ENCODE results near the gene ZNF19.

DNA sequence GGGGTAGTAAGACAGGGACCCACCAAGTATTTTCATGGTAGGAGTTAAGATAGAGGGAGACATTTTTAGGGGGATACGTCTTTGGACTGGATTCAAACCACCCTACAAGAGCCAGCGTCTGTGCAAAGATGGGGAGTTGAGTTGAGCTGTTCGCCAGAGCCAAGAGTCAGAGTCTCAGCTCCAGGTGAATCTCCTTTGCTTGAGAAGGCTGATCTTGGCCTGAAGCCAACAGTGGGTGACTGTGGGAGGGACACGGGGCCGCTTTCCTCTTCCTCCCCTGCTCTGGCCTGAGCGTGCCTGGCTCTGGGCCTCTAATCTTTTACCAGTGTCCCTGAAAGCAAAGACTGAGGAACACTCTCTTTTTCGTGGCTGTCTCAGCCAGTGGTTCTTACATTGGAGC is 52.7 kb downstream of the ZNF19 start:
- TF ChIP-seq, protein P1, sequence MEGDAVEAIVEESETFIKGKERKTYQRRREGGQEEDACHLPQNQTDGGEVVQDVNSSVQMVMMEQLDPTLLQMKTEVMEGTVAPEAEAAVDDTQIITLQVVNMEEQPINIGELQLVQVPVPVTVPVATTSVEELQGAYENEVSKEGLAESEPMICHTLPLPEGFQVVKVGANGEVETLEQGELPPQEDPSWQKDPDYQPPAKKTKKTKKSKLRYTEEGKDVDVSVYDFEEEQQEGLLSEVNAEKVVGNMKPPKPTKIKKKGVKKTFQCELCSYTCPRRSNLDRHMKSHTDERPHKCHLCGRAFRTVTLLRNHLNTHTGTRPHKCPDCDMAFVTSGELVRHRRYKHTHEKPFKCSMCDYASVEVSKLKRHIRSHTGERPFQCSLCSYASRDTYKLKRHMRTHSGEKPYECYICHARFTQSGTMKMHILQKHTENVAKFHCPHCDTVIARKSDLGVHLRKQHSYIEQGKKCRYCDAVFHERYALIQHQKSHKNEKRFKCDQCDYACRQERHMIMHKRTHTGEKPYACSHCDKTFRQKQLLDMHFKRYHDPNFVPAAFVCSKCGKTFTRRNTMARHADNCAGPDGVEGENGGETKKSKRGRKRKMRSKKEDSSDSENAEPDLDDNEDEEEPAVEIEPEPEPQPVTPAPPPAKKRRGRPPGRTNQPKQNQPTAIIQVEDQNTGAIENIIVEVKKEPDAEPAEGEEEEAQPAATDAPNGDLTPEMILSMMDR (IDR thresholded peaks at IDR 0.05; ENCODE audit: poor library complexity), result no peak
- TF ChIP-seq EZH2phosphoT487 (IDR thresholded peaks at IDR 0.05; ENCODE audit: low read depth, severe bottlenecking, unreplicated experiment), result no peak

Data from hepatocyte (in vitro differentiated cells).